ENCODE data around the gene GRIFIN. TPM values are rescaled to one million over a fixed set of nuclear protein-coding genes. Genes with fewer than 3 reads are reported as not detected.

GRIFIN gene
- total RNA-seq, result not detected
- long read RNA-seq, donor 1, result 0 reads
- long read RNA-seq, donor 2, result 0 reads

- TF ChIP-seq CTCF (IDR thresholded peaks at IDR 0.05), result no peak
- Histone ChIP-seq H3K4me3 (no peak within 1 kb of the TSS), H3K4me1 (ENCODE audit: low read depth) (peaks cover 17% of the 10 kb centered on the region), H3K9me3 (no peaks in the 10 kb centered on the region), H3K36me3 (ENCODE audit: low read depth) (no peaks in the 10 kb centered on the region)
- DNase-seq (no peak), ATAC-seq (no peak)
- intact Hi-C loops (cut with DNase I, micrococcal nuclease), result loop anchor here in 1 of 2 donors (10.0 kb wide), 1 partner anchor 209 kb away; the partner anchor contains the start of gene AMZ1
Observed at GRCh38 chr7:2476298-2476697, at the start of gene GRIFIN. Gene GRIFIN, minus strand, starts transcription at chr7:2476398. Its CDS starts 15 bp downstream, at chr7:2476383.

- DNase-seq (peak; percentile 46 to 73 (median 68)), ATAC-seq (no peak)
- no peak for TF ChIP-seq CTCF (IDR thresholded peaks at IDR 0.05)
- Histone ChIP-seq H3K36me3 (ENCODE audit: low read depth) (no peaks in the 10 kb centered on the region), H3K4me1 (ENCODE audit: low read depth) (peaks cover 79% of the 10 kb centered on the region), H3K4me3 (no peak overlapping the region), H3K9me3 (no peaks in the 10 kb centered on the region)
- intact Hi-C loops (cut with DNase I, micrococcal nuclease), result no loop called here
Observed at GRCh38 chr7:2524808-2525657, 48.8 kb upstream of the GRIFIN start.

- Histone ChIP-seq H3K4me3 (no peak overlapping the region), H3K36me3 (ENCODE audit: low read depth) (no peaks in the 10 kb centered on the region), H3K9me3 (no peaks in the 10 kb centered on the region), H3K4me1 (ENCODE audit: low read depth) (peaks cover 72% of the 10 kb centered on the region)
- peak; percentile 66 for ATAC-seq
- peak; percentile 95 to 97 (median 96) for DNase-seq
- TF ChIP-seq CTCF (IDR thresholded peaks at IDR 0.05), result no peak
- intact Hi-C loops (cut with DNase I, micrococcal nuclease), result no loop called here
Observed at GRCh38 chr7:2523941-2524807, 48.0 kb upstream of the GRIFIN start.

GRCh38 chr7:2523461-2523936 lies 47.3 kb upstream of the GRIFIN start:
- H3K36me3 ChIP-seq (ENCODE audit: low read depth), result no peaks in the 10 kb centered on the region
- H3K4me1 ChIP-seq (ENCODE audit: low read depth), result peaks cover 71% of the 10 kb centered on the region
- H3K9me3 ChIP-seq, result no peaks in the 10 kb centered on the region
- TF ChIP-seq CTCF (IDR thresholded peaks at IDR 0.05), result no peak
- no peak overlapping the region for H3K4me3 ChIP-seq
- ATAC-seq, result peak; percentile 50
- DNase-seq, result peak; percentile 73 to 83 (median 83)
- intact Hi-C loops (cut with DNase I, micrococcal nuclease), result no loop called here

- Histone ChIP-seq H3K4me1 (ENCODE audit: low read depth) (peaks cover 72% of the 10 kb centered on the region), H3K36me3 (ENCODE audit: low read depth) (no peaks in the 10 kb centered on the region), H3K4me3 (no peak overlapping the region), H3K9me3 (no peaks in the 10 kb centered on the region)
- TF ChIP-seq CTCF (IDR thresholded peaks at IDR 0.05), result peak; percentile 11
- intact Hi-C loops (cut with DNase I, micrococcal nuclease), result no loop called here
- peak; percentile 77 to 84 (median 81) for DNase-seq
- ATAC-seq, result peak; percentile 15
Observed at GRCh38 chr7:2522780-2523433, 46.7 kb upstream of the GRIFIN start.

Data from mucosa of descending colon (tissue), 3 donors.